Measurements from ENCODE around the gene NELL2.

Gene NELL2

DNA sequence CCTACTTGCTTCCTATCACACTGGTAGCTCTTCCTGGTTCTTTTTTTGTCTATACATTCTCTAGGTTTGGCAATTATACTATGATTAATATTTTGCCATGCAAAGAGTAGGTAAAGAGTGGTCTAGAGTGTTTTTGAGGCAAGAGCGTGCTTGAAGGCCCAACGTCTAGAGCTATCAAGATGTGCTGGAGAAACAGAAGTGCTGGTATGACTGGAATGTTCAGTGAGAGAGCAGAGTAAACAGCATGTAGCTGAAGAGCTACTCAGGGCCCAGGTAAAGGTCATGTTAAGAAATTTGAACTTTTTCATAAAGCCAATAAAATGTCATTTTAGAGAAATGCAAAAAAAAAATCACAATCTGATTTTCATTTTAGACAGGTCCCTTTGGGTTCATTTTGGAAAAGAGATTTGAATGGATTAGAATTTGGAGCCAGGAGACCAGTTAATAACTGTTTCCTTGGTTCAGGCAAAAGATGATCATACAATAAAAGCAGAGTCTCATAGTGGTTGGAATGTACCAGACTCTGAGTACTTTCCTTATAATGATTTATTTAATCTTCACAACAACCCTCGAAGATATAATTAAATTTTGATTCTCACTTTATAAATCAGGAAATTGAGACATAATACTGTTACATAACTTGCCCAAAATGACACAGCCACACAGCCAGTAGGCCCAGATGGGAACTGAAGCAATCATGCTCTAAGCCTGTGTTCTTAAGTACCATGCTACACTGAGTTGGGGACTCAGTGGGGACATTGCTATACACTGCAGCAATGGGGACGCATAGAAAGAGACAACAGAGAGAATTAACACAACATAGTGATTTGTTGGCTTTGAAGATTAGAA lies 350.1 kb downstream of the NELL2 start:
- DNase-seq: no peak

DNA sequence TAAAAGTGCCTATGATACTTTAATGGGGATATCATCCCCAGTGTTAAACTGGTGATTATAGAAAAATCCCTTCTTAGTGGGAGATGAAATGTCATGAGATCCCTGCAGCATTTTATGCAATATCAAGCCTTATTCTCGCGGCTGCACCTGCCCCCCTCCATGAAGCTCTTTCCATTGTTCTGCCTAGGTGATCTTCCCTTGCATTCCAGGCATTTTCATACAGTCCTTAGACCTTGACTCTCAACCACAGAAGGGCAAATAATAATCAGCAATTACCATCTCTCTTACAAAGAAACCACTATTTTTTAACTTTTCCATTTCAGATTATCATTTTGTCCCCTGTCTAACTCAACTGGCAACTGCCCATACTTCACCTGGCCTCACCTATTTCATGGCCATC lies 352.3 kb downstream of the NELL2 start:
- DNase-seq: no peak

DNA sequence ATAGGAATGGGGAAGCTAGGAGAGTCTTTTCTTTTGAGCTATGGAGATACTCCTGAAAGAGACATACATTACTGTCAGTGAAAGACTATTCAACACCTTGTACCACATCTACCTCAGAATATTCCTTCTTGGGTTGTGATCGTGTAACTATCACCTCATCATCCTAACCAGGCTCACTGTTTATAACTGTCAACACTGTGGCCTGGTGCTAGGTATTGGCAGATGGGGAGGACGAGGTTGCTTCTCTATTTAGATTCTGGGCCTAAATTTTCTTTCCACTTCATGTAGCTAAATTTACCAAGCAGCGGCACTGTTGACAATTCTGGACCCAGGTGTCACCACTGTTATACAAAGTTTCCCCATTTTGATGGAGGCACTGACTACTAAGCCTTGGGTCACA lies 354.4 kb downstream of the NELL2 start:
- DNase-seq: no peak

DNA sequence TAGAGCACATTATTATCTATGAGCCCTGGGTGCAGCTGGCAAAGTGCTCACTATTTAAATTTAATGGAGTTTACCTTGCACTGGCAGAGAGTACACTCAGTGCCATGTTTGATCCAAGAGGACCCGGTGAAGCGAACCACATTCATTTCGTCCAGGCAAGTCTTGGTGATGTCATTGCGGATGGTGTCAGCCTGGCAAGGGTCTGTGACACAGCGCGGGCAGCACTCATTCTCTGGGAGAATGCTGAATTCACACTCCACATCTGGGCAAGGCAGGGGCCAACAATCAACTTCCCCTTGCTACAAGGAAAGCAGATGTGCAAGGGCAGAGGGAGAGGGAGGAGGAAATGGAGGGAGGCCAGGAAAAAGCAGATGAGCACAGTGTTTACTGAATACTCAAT lies 356.2 kb downstream of the NELL2 start:
- DNase-seq: no peak

DNA sequence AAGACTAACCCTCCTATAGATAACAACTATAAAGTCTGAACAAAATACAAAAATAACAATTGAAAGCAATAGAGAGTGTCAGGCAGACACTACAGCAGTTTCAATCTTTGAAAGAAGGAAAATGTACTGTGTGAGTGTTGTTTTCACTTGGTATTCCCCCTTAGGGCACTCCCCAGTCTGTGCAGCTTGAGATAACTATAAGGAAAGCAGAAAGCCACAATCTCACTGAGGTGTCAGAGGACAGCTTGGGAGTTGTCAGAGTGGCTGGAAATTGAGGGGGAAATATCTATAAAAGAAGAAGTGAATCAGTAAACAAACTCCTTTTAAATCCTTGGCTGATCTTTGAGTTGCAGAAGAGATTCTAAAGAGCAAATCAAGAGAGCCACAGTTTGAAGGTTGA lies 364.8 kb downstream of the NELL2 start:
- no peak for DNase-seq

DNA sequence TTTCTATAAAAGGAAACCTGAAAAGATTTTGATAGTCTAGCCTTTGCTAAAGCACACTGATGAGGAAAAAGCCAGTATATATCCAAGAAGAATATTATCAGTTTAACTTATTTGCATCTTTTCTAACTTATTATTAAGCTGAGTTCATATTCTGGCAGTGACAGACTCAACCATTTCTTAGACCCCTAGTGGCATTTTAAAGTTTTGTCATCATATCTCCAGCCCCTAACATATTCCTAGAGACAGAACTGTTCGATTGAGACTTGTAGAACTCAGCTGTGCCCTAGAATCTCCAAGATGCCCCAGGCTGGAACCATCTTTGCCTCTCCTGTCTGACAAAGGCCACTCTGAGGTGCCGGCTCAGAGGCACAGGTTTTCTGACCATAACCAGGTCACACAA lies 365.6 kb downstream of the NELL2 start:
- no peak for DNase-seq

DNA sequence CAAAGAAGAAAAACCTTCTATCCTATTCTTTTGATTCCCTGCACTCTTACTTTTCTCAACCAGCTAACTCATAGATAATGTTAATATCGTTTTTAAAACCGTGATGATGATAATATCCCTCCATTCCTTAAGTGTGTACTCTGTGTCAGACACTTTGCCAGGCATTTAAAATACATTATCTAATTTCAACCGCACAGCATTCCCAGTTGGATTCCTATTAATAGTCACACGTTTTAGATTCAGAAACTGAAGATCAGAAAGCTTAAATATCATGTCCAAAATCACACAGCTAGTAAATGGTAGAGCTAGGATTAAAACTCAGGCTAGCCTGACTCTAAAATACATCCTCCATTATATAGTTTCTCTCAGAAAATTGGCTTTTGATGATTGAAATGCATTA lies 366.0 kb downstream of the NELL2 start:
- DNase-seq: no peak

DNA sequence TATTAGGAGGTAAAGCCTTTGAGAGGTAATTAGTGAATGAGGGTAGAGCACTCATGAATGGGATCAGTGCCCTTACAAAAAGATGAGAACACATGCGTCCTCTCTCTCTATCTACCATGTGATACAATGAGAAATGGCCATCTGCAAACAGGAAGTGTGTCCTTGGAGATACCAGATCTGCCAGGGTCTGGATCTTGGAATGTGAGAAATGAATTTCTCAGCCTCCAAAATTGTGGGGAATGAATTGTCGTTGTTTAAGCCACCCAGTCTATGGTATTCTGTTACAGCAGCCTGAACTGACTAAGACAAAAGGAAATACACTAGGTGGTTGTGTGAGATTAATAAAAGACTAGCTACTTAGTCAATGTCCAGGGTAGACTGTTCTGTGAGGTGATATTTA lies 366.6 kb downstream of the NELL2 start:
- no peak for DNase-seq

DNA sequence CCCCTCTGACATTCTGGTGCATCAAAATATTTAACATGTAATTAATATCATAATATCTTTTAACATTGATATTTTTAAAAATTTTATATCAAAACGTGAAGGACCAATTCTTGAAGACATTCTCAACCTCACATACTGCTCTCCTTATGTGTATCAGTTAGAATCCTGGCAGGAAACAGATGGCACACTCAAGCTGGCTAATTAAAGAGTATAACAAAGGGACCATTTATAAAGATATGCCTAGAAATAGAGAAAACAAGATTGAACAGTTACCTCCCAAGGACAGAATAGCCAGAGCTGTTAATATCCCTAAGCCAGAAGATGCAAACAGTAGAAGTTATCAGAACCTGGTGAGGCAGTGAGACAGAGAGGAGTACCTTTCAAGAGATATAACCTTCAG lies 368.7 kb downstream of the NELL2 start:
- no peak for DNase-seq

DNA sequence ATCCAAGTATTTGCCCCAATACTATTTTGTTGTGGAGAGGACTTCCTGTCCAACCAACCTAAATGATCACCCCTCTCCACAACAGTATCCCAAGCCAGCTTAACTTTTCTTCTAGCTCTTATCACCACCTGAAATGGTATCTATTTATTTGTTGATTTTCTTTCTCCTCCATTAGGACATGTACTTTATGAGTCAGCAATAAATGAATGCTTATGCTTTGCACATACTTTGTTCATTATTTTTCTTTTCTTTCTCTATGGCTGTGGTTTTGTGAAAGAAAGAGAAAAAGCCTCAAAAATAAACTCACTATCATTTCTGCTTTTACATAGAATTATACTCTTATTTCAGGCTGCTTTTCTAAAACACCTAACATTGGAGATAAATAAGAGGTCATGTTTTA lies 371.3 kb downstream of the NELL2 start:
- DNase-seq: no peak

DNA sequence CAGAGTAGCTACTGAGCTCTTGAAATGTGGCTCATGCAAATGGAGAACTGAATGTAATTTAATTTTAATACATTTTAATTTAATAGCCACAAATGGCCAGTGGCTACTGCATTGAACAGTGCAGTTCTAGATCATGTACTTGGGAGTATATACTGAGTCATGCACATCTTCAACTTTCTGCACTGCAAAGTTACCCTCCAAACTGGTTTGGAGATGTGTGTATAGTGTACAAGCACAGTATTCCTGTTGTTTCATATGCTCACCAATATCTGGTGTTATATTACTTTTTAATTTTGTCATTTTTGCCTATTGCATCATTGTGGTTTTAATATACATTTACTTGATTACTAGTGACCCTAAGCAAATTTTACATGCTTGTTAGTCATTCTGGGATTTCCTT lies 372.8 kb downstream of the NELL2 start:
- DNase-seq: no peak

DNA sequence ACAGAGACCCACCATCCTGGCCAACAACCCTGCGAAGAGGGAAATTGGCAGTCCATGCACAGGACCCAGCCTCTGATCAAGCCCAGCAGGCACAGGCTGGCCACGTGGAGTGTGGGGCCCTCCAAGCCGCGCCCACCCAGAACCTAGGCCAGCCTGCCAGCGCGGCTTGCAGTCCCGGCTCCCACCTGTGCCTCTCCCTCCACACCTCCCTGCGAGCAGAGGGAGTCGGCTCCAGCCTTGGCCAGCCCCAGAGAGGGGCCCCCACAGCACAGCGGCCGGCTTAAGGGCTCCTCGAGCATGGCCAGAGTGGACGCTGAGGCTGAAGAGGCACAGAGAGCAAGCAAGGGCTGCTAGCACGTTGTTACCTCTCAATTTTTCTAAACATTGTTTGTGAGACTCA lies 373.4 kb downstream of the NELL2 start:
- DNase-seq: no peak

DNA sequence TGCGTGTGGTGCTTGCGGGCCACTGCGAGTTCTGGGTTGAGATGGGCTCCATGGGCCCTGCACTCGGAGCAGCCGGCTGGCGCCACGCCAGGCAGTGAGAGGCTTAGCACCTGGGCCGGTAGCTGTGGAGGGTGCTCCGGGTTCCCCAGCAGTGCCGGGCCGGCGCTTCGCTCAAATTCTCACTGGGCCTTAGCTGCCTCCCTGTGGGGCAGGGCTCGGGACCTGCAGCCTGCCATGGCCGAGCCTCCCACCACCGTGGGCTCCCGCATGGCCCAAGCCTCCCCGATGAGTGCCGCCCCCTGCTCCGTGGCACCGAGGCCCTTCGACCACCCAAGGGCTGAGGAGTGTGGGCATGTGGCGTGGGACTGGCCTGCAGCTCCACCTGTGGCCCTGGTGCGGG lies 375.7 kb downstream of the NELL2 start:
- no peak for DNase-seq

DNA sequence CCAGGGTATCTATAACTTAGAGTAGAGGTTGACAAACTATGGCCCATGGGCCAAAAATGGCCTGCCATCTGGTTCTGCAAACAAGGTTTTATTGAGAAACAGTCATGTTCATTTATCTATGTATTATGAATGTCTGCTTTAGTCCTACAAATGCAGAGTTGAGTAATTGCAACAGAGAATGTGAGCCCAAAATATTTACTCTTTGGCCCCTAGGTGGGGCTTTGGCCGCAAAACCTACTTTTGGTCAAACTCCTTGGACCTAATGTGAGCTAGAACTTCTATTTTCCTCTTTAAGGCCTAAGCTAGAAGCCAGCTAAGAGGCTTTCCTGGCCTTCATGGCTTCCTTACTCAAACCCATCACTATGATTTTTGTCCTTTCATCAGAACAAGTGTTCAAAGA lies 379.1 kb downstream of the NELL2 start:
- no peak for DNase-seq

DNA sequence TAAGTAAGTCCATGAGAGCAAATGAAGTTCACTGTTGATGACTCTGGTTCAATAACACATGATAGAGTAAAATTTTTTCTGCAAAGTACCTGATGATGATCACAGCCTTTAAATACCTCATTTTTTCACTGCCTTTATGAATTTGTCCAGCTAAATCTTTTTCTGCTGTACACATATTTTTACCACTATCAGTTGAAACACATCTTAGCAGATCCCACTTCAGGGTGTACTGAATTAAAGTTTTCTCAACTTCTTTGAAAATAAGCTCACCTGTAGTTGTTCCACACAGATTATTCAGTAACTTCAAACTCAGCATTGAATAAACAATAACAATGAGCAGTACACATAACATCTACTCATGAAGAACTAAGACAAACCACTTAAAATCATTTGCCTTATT lies 385.9 kb downstream of the NELL2 start:
- no peak for DNase-seq

DNA sequence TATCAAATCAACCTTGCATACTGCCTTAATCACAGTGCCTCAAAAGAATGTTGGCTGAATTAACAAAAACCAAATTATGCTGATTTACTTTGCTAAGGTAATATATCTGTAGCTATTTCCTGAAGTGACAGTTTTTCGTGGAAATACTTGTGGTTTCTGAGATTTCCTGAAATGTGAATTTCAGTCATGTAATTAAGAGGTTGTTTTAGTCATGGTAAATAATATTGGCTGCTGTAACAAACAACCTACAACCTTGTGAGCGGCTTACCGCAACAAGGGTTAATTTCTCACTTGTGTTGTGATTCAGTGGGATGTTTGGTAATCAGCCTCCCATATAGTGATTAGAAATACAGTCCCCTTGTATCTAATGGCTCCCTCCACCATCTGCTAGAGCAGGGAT lies 387.9 kb downstream of the NELL2 start:
- DNase-seq: no peak

DNA sequence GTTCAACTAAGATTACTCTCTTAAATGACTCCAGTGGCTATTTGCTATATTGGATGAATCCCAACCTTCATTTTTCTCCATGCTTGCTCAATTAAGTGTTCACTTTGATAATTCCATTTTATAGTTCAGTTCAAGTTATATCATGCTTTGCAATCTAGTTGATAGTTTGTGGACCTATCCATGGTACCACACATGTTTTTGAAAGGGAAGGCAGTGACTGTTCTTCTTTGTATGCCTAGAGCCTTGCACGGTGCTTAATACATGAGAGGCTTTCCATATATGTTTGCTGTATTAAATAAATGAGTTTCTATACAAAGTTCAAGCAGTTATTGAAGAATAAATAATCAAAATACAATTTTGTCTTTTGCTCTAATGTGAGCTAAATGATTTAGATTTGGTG lies 391.3 kb downstream of the NELL2 start:
- DNase-seq: no peak

DNA sequence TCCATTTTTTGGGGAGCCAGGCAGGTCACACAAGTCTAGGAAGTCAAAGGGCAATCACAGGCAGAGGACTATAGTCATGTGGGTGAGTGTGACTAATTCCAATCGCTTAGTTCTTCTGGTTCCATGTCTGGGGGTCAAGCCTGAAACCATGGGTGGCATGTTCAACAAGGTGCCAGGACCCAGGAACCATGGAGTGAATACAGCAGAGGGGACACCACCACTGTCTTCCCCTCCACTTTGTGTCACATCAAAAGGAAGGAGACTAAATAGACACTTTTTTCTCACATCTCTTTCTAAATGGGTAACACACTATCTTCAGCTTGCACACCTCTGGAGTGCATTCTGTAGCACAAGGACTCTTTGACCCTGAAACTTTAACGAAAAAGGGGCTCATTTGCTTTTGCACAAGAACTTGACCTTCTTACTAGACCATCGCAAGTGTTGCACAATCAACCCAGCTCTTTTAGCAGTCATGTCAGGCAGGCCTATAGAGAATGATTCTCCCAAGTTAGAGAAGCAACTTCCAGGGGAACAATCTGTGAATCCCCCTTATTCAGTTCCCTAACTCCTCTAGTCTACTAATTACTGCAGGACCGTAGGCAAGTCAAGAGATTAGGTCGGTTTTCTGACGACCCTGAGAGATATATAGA lies 398.7 kb downstream of the NELL2 start:
- no peak for DNase-seq

DNA sequence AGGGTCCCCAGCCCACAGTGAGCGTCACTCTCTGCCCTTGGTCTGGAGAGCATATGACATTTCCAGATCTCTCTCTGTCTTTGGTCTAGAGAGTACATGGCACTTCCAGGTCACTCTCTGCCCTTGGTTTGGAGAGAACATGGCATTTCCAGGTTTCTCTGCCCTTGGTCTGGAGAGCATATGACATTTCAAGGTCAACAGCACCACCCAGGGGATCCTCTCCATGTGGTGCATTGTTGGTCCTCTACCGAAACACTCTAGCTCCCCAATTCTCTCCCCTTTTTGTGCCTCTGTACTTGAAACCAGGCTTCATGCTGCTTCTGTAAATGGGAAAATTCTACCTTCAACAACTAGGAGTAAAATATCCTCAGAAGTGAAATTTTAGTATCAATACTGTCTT lies 399.4 kb downstream of the NELL2 start:
- DNase-seq: no peak

DNA sequence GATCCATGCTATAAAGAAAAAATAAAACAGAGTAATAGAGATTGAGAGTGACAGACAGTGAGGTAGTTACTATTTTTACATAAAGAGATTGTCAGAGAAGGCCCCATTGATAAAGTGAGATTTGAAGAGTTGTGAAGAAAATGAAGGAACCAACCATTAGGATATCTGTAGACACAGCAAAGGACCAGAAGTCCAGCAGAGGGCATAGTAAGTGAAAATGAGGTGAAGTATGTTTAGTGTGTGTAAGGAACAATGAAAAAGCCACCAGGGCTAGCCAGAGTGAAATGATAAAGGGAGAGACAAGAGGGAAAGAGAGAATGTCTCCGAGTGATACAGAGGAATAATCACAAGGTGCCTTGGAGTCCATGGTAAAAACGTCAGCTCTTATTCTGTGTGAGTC lies 411.0 kb downstream of the NELL2 start:
- no peak for DNase-seq

DNA sequence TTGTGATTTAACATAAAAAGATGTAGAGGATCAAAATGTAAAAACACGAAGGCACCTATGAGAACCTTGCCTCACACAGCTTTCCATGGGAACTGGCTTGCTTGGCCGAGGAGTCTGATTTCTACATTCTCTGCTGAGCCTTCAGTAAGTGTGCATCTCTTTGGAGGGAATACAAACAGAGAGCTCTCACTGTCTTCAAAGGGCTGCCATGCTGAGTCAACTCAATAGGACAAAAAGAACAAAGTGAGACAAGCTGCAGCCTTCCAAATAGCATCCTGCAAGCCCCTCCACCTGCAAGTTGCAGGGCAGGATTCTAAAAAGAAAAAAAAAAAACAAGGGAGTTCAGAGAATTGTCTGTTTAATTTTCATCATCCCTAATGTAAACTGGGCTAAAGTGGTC lies 411.9 kb downstream of the NELL2 start:
- no peak for DNase-seq

DNA sequence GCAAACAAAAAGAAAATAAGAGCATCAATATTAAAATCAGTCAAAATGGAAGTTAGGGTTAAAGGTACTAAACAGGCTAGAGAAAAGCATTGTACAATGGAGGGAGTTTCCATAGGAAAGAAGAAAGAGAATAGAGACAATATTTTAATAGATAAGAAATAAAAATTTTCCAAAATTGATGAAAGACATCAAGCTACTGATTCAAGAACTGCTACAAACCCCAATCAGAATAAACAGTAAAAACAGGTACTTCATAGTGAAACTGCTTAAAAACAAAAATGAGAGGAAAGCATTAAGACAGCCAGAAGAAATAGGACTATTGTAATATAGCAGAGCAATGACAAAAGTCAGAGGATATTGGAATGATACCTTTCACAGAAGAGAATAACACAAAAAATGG lies 413.4 kb downstream of the NELL2 start:
- no peak for DNase-seq

DNA sequence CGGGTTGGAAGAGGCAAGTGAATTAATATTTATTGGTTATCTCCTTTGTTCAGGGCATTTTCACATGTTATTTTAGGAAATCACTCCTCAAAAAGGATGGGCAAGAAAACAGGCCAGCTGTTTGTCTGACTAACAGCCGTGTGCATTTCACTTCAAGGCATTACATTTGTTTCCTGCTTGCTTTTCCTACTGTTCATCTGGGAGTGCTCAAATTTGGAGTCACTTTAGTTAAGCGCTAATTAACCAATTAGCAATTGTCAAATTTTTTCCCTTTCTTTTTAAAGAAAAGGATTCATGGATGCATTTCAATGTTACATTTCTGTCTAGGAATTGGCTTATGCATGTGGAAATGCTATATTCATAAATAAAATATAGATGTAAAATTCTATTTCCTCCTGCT lies 415.9 kb downstream of the NELL2 start:
- DNase-seq: no peak

DNA sequence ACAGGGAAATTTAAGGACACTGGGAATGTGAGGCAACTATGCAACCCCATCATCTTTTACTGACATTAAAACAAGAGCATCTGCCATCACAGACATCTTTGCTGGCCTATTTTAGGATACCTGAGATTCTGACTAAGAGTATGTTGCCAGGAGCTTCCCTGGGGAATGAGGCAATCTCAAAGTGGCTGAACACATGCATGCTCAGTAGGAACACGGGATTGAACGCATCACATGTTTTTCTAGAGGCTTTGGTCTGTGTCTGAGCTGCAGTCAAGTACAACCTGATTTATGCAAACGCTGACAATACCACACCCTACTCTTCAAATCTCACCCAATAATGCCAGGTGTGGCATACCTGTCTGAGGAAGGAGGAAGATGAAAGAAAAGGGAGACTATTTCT lies 416.5 kb downstream of the NELL2 start:
- DNase-seq: no peak
